Heart right ventricle (tissue), 16 donors: ENCODE results near the gene COL5A1. TPM values are rescaled to one million over a fixed set of nuclear protein-coding genes. Genes with fewer than 3 reads are reported as not detected.

Experiments used
- ATAC-seq, 8 donors: fragments of 200-7000 bp; cut with Tn5 transposase; one replicate each; pipeline ENCODE4 v1.9.1; 2020; ENCODE audit warnings: mild to moderate bottlenecking in 8 of 8, moderate library complexity in 8 of 8, moderate number of reproducible peaks in 1 of 8
- DNase-seq, 2 donors: peaks; one replicate each; pipeline ENCODE4 v3.0.0-alpha.2; 2020
- H3K27ac ChIP-seq, 10 donors: fragments of 200-600 bp; sonication (generic) in 2 of 10; one replicate each; pipeline versions ENCODE4 v1.5.0 to v1.8.0; 2020 to 2022; ENCODE audit warnings: mild to moderate bottlenecking in 3 of 10
- H3K27me3 ChIP-seq, 7 donors: fragments of 200-600 bp; one replicate each; pipeline ENCODE4 v1.8.0; 2021 to 2022; ENCODE audit warnings: mild to moderate bottlenecking in 2 of 7
- H3K36me3 ChIP-seq, 9 donors: fragments of 200-600 bp; sonication (generic) in 1 of 9; one replicate each; pipeline versions ENCODE4 v1.5.0 to v1.8.0; 2020 to 2022; ENCODE audit warnings: mild to moderate bottlenecking in 2 of 9
- H3K4me1 ChIP-seq, 9 donors: fragments of 200-600 bp; sonication (generic) in 1 of 9; one replicate each; pipeline versions ENCODE4 v1.5.0 to v1.8.0; 2020 to 2022; ENCODE audit warnings: mild to moderate bottlenecking in 4 of 9
- H3K4me3 ChIP-seq, 10 donors: fragments of 200-600 bp; sonication (generic) in 2 of 10; one replicate each; pipeline versions ENCODE4 v1.5.0 to v1.8.0; 2020 to 2022; ENCODE audit warnings: mild to moderate bottlenecking in 7 of 10, moderate library complexity in 2 of 10
- H3K9me3 ChIP-seq, 11 donors: fragments of 200-600 bp in 10 of 11; sonication (generic) in 2 of 11; one replicate each; pipeline versions ENCODE4 v1.5.0 to v1.8.0; 2013 to 2022; ENCODE audit warnings: mild to moderate bottlenecking in 2 of 11, control low read depth in 1 of 11, moderate library complexity in 1 of 11
- WGBS, 2 donors: extraction: QIAGEN DNeasy Blood & Tissue Kit; methylation state at CpG; one replicate each; pipeline ENCODE4 v1.1.7; 2013; ENCODE audit warnings: inconsistent platforms in 1 of 2; 5-methylcytosine and 5-hydroxymethylcytosine counted together
- intact Hi-C, 10 donors: fragments of 100-400 bp; cut with DNase I; formaldehyde crosslinking; loops; one replicate each; pipeline versions ENCODE4 v1.11.1 to v1.14.2; 2022
- polyA plus RNA-seq, 2 donors: library from polyadenylated mRNA; stranded (reverse); fragments of 200-250 nt; gene quantifications; one replicate each; pipeline ENCODE4 v1.2.3, GENCODE V29; 2013
- total RNA-seq, 10 donors: library from RNA; stranded (reverse); fragmentation: NEBNext Ultra II Directional in 3 of 10; extraction: Animal tissue kit (Norgen Biotek cat#: 25700) in 3 of 10; gene quantifications; one replicate each; pipeline versions ENCODE4 v1.2.1 to v1.2.4, GENCODE V29; 2021 to 2023
- TF ChIP-seq, protein P1 (sequence below), 9 donors: fragments of 200-600 bp; sonication (generic) in 2 of 9; IDR thresholded peaks; one replicate each; pipeline versions ENCODE4 v1.5.0 to v1.8.0; 2021 to 2022; ENCODE audit warnings: antibody characterized with exemption in 9 of 9, mild to moderate bottlenecking in 5 of 9, moderate library complexity in 1 of 9
- donor health status: Arrhythmogenic right ventricular cardiomyopathy.
- donor health status: ischemic (EF 13 %, LVEDD 7.1; RV severe dilation, severe dysfunction).
- donor health status: healthy with polysubstance abuse.
- donor health status: DM: no; HTN: yes; CAD: no.
- donor health status: DM: no; HTN: no; CAD: no.
- donor health status: ischemic (EF 25% LVEDD 6.9; RV normal size, moderate dysfunction).
- donor health status: ischemic (EF 25% LVEDD 5.7; RV mildly dilated, moderate dysfunction).
- donor health status: healthy.
- donor health status: DM: yes; HTN: yes; CAD: no.
- donor health status: Ischemic cardiomyopathy.
- donor health status: ischemic (EF 35%, LVEDD 5.7; RV mildly dilated, moderate dysfunction).
- donor health status: nonischemic (EF 11% LVEDD 7.7; RV severe dilation, severe dysfunction).
- donor health status: DM: yes; HTN: yes; CAD: no.
- donor health status: PGD.
- donor health status: ischemic (EF 29% LVEDD 5.4; RV normal size, mild dysfunction).
- donor health status: nonischemic (EF 23%, LVEDD 6.1; RV moderate dilation, normal function).

The COL5A1 gene
- total and polyA plus RNA-seq, 12 donors: 8.1 to 60.0 (median 13.3) TPM

DNA sequence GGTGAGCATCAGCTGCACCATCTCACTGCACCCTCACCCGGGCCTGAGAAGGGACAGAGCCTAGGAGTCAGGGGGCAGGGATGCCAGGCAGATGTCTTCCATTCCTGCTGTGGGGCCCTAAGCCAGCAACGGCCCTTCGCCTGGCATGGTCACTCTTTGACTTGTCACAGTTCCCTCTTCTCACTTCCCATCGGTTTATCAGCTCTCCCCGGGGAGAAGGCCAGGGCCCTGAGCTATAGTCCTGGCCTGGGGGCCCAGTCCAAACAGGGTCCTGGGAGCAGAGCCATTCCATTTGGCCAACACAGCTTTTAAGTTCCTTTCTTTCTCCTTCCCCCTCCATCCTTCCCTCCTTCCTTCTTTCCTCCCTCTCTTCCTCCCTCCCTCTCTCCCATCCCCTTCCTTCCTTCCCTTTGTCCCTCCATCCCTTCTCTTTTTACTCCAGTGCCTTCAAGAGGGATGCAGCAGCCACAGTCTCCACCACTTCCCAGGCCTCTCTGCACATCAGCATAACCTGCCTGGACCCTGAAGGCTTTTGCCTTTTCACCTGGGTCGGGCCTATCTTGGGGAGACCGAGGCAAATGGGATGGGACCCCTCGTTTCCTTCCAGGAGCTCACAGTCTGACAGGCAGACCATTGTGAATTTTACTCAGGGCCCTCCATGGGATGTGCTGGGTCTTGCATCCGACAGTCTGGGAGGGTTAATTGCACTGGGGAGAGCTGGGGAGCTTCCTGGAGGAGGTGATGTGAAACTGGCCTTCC lies 4.2 kb downstream of the COL5A1 start:
- DNase-seq (no peak), ATAC-seq (no peak)
- Histone ChIP-seq H3K4me1 (peaks cover 5 to 58% (median 36%) of the 10 kb centered on the region in 9 donors), H3K4me3 (peak overlapping the region in 8 of 10 donors; percentile 26 to 49 (median 47)), H3K27me3 (peaks cover 0 to 25% (median 0%) of the 10 kb centered on the region in 7 donors), H3K36me3 (peaks cover 0 to 9% (median 0%) of the 10 kb centered on the region in 9 donors), H3K27ac (peak overlapping the region in 8 of 10 donors; percentile 36 to 66 (median 58)), H3K9me3 (no peaks in the 10 kb centered on the region)
- intact Hi-C loops: loop anchor here in 5 of 10 donors (5.0 to 10.0 kb wide), 5 partner anchors 42 to 471 kb away; no protein-coding TSS in a partner anchor
- 42 to 46% methylated on average over 9 of the region's 9 CpGs for WGBS, 2 donors
- TF ChIP-seq, protein P1, sequence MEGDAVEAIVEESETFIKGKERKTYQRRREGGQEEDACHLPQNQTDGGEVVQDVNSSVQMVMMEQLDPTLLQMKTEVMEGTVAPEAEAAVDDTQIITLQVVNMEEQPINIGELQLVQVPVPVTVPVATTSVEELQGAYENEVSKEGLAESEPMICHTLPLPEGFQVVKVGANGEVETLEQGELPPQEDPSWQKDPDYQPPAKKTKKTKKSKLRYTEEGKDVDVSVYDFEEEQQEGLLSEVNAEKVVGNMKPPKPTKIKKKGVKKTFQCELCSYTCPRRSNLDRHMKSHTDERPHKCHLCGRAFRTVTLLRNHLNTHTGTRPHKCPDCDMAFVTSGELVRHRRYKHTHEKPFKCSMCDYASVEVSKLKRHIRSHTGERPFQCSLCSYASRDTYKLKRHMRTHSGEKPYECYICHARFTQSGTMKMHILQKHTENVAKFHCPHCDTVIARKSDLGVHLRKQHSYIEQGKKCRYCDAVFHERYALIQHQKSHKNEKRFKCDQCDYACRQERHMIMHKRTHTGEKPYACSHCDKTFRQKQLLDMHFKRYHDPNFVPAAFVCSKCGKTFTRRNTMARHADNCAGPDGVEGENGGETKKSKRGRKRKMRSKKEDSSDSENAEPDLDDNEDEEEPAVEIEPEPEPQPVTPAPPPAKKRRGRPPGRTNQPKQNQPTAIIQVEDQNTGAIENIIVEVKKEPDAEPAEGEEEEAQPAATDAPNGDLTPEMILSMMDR (IDR thresholded peaks at IDR 0.05): no peak

DNA sequence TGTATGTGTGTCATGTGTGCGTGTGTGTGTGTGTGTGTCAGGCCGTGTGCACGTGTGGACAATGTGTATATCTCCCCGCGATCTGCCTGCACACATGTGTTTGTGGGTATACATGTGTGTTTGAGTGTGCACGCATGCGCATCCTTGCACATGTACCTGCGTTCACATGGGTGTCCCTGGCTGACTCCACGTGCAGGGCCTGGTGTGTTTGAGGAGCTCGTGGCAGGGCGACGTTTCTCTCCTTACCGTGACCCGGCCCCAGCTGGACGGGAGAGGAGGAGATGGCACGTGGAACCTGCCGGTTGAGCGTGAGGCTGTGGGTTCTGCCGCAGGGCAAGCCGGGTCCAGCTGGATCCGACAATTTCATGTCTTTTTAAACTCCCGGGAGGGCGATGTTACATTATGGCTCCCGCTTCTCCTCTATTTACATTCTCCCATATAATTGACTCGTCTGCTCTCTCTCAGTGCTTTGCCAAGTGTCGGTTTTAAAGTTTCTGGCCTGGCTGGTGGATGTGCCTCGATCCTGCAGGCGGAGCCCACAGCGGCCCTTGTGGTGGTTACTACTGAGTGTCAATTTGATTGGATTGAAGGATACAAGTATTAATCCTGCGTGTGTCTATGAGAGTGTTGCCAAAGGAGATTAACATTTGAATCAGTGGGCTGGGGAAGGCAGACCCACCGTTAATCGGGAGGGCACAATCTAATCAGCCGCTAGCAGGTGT lies 5.9 kb downstream of the COL5A1 start:
- peaks cover 9 to 68% (median 44%) of the 10 kb centered on the region in 9 donors for H3K4me1 ChIP-seq
- H3K27me3 ChIP-seq: peaks cover 0 to 7% (median 0%) of the 10 kb centered on the region in 7 donors
- intact Hi-C loops: loop anchor here in 5 of 10 donors (5.0 to 10.0 kb wide), 5 partner anchors 40 to 473 kb away; no protein-coding TSS in a partner anchor
- peaks cover 0 to 9% (median 0%) of the 10 kb centered on the region in 9 donors for H3K36me3 ChIP-seq
- H3K4me3 ChIP-seq: no peak overlapping the region
- TF ChIP-seq, protein P1 (IDR thresholded peaks at IDR 0.05): no peak
- 85 to 88% methylated on average over 33 of the region's 33 CpGs for WGBS, 2 donors
- no peaks in the 10 kb centered on the region for H3K9me3 ChIP-seq
- ATAC-seq (no peak), DNase-seq (no peak)
- no peak overlapping the region for H3K27ac ChIP-seq

DNA sequence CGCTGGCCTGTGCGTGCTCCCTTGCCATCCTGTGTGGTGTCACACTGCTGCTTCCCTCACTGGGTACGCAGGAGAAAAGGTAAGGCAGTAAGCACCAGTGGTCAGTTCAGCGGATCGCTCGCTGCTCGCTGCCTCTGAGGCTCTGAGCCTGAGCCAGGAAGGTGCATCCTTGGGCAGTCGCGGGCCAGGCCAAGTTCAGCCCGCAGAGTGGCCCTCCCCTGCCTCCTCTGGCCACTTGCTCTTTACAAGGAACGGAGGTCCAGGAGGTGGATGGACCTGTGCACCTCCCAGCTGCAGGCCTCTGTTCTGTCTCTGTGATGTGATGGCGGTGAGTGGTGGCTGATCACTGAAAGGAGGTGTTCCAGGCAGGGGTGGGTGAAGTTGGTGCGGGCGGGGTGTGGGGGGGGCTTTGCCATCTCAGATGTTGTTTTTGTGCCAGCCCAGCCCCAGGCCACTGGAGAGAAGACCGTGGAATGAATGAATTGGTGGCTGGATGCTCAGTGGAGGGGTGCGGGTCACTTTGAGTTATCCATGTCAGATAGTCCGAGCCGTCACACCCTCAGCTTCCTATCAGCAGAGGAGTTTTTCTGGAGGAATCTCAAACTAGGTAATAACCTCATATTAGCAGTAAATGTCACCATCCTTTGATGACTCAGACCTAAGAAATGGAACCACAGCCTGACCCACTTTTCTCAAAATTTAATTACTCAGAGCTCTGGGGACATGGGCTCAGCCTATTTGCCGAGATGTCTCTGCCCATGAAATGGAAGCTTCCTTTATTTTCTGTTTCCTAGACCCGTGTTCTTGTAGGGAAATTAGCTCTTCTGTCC lies 7.3 kb downstream of the COL5A1 start:
- Histone ChIP-seq H3K27me3 (no peaks in the 10 kb centered on the region), H3K9me3 (no peaks in the 10 kb centered on the region), H3K4me3 (no peak overlapping the region), H3K4me1 (peaks cover 10 to 77% (median 43%) of the 10 kb centered on the region in 9 donors), H3K27ac (no peak overlapping the region), H3K36me3 (peaks cover 0 to 9% (median 0%) of the 10 kb centered on the region in 9 donors)
- ATAC-seq: peak in 1 of 8 donors; percentile 23
- no peak for DNase-seq
- TF ChIP-seq, protein P1 (IDR thresholded peaks at IDR 0.05): no peak
- 89 to 90% methylated on average over 20 of the region's 20 CpGs for WGBS, 2 donors
- intact Hi-C loops: loop anchor here in 5 of 10 donors (5.0 to 10.0 kb wide), 5 partner anchors 38 to 474 kb away; no protein-coding TSS in a partner anchor
